A549 (cell line): ENCODE results near the gene TNS3. TPM values are rescaled to one million over a fixed set of nuclear protein-coding genes. Genes with fewer than 3 reads are reported as not detected.
A peak's percentile ranks its signal among the peaks of the same experiment; 100 is the strongest.

ENCODE experiments used
- BHLHE40 ChIP-seq: IDR thresholded peaks from 2 replicates; pipeline ENCODE4 v1.6.1; 2012; ENCODE audit warnings: low read depth, low read length, inconsistent platforms
- CBX8 ChIP-seq: fragments of 200-600 bp; sonication (generic); IDR thresholded peaks from 2 replicates; pipeline ENCODE4 v1.6.1; 2016
- CEBPB ChIP-seq, 2 experiments: fragments of >200 bp in 1 of 2; sonication (Bioruptor Twin) in 1 of 2; formaldehyde crosslinking in 1 of 2; IDR thresholded peaks; 2 replicates each; pipeline ENCODE4 v1.6.1; 2012 to 2016
- CHD2 ChIP-seq: fragments of 150-350 bp; IDR thresholded peaks from 2 replicates; pipeline ENCODE4 v1.6.1; 2014; ENCODE audit warnings: low read length; ENCODE audit not compliant: partially characterized antibody
- CHD4 ChIP-seq: fragments of 200-600 bp; sonication (generic); IDR thresholded peaks from 2 replicates; pipeline ENCODE4 v1.6.1; 2016; ENCODE audit warnings: antibody characterized with exemption, mild to moderate bottlenecking, borderline replicate concordance
- EHMT2 ChIP-seq: fragments of 200-600 bp; sonication (generic); IDR thresholded peaks from 2 replicates; pipeline ENCODE4 v1.6.1; 2016; ENCODE audit warnings: antibody characterized with exemption, low read depth, mild to moderate bottlenecking, moderate library complexity
- EP300 ChIP-seq, 2 experiments: fragments of >200 bp; sonication (Bioruptor Twin); formaldehyde crosslinking; IDR thresholded peaks; 2 replicates in 1 of 2; 3 replicates in 1 of 2; pipeline ENCODE4 v1.6.1; 2016 to 2017
- ESRRA ChIP-seq: fragments of 150-350 bp; IDR thresholded peaks from 2 replicates; pipeline ENCODE4 v1.6.1; 2014; ENCODE audit warnings: mild to moderate bottlenecking, low read length, borderline replicate concordance
- FOXS1 ChIP-seq: fragments of 250-450 bp; sonication (Bioruptor Pico); IDR thresholded peaks from 2 replicates; pipeline ENCODE4 v1.5.0; 2020; ENCODE audit warnings: mild to moderate bottlenecking, moderate library complexity
- HOXA7 ChIP-seq: fragments of 250-450 bp; sonication (Bioruptor Pico); IDR thresholded peaks from 2 replicates; pipeline ENCODE4 v1.5.0; 2020; ENCODE audit warnings: mild to moderate bottlenecking, moderate library complexity
- HOXB13 ChIP-seq: fragments of 250-450 bp; sonication (Bioruptor Pico); IDR thresholded peaks from 2 replicates; pipeline ENCODE4 v1.5.0; 2020; ENCODE audit warnings: low read depth, mild to moderate bottlenecking, moderate library complexity
- JUN ChIP-seq, 2 experiments: fragments of >200 bp; sonication (Bioruptor Twin); formaldehyde crosslinking; IDR thresholded peaks; 2 replicates in 1 of 2; 3 replicates in 1 of 2; pipeline ENCODE4 v1.6.1; 2016 to 2017
- KDM1A ChIP-seq: fragments of 200-600 bp; sonication (generic); IDR thresholded peaks from 2 replicates; pipeline ENCODE4 v1.6.1; 2016; ENCODE audit warnings: low read depth, mild to moderate bottlenecking
- KDM5A ChIP-seq: fragments of 200-600 bp; sonication (generic); IDR thresholded peaks from 2 replicates; pipeline ENCODE4 v1.6.1; 2016; ENCODE audit warnings: antibody characterized with exemption, mild to moderate bottlenecking
- MAFK ChIP-seq: fragments of 450-650 bp; IDR thresholded peaks from 2 replicates; pipeline ENCODE4 v1.6.1; 2014; ENCODE audit not compliant: partially characterized antibody
- MAZ ChIP-seq: fragments of 150-350 bp; IDR thresholded peaks from 2 replicates; pipeline ENCODE4 v1.6.1; 2014; ENCODE audit warnings: antibody characterized with exemption, low read depth, low read length, borderline replicate concordance
- NPAS2 ChIP-seq: fragments of 250-450 bp; sonication (Bioruptor Pico); IDR thresholded peaks from 2 replicates; pipeline ENCODE4 v1.8.0; 2022; ENCODE audit warnings: mild to moderate bottlenecking, moderate library complexity, borderline replicate concordance
- NR3C1 ChIP-seq: fragments of >200 bp; sonication (Bioruptor Twin); formaldehyde crosslinking; IDR thresholded peaks from 3 replicates; pipeline ENCODE4 v1.6.1; 2017
- POLR2A ChIP-seq: IDR thresholded peaks from 2 replicates; pipeline ENCODE4 v1.6.1; 2012; ENCODE audit warnings: mild to moderate bottlenecking, low read length
- RAD21 ChIP-seq, 2 experiments: fragments of >200 bp in 1 of 2; sonication (Bioruptor Twin) in 1 of 2; formaldehyde crosslinking in 1 of 2; IDR thresholded peaks in 1 of 2; conservative IDR thresholded peaks in 1 of 2; 2 replicates in 1 of 2; 3 replicates in 1 of 2; pipeline ENCODE4 v1.6.1; 2012 to 2018; ENCODE audit warnings: inconsistent platforms in 1 of 2
- RARB ChIP-seq: fragments of 250-450 bp; sonication (Bioruptor Pico); IDR thresholded peaks from 2 replicates; pipeline ENCODE4 v1.8.0; 2021; ENCODE audit warnings: mild to moderate bottlenecking, moderate library complexity
- REST ChIP-seq: fragments of 200-600 bp; sonication (generic); IDR thresholded peaks from 2 replicates; pipeline ENCODE4 v1.6.1; 2016; ENCODE audit warnings: antibody characterized with exemption, mild to moderate bottlenecking, moderate library complexity
- RNF2 ChIP-seq: fragments of 200-600 bp; sonication (generic); IDR thresholded peaks from 2 replicates; pipeline ENCODE4 v1.6.1; 2016; ENCODE audit warnings: low read depth, mild to moderate bottlenecking, antibody characterized with exemption, moderate library complexity, borderline replicate concordance
- SMC3 ChIP-seq: fragments of >200 bp; sonication (Bioruptor Twin); formaldehyde crosslinking; IDR thresholded peaks from 3 replicates; pipeline ENCODE4 v1.6.1; 2018; ENCODE audit warnings: inconsistent platforms
- SREBF2 ChIP-seq: fragments of 450-650 bp; IDR thresholded peaks from 2 replicates; pipeline ENCODE4 v1.6.1; 2014; ENCODE audit warnings: mild to moderate bottlenecking, moderate library complexity
- ZC3H11A ChIP-seq: fragments of 450-650 bp; IDR thresholded peaks from 2 replicates; pipeline ENCODE4 v1.6.1; 2014; ENCODE audit warnings: antibody characterized with exemption, mild to moderate bottlenecking
- ZNF302 ChIP-seq: fragments of 250-450 bp; sonication (Bioruptor Pico); IDR thresholded peaks from 2 replicates; pipeline ENCODE4 v1.9.0; 2021; ENCODE audit warnings: inconsistent platforms, mild to moderate bottlenecking, moderate library complexity
- ZSCAN20 ChIP-seq: fragments of 250-450 bp; sonication (Bioruptor Pico); IDR thresholded peaks from 2 replicates; pipeline ENCODE4 v1.8.0; 2022; ENCODE audit warnings: mild to moderate bottlenecking, moderate library complexity
- polyA plus RNA-seq, 4 experiments: library from polyadenylated mRNA; depleted of rRNA in 3 of 4; stranded (reverse); fragments of >200 nt; fragmentation: RNase III in 1 of 4; extraction: RNeasy Plus Mini Kit Qiagen cat#74134 plus additional on column Dnase treatment in 1 of 4; gene quantifications; 2 replicates in 3 of 4; 3 replicates in 1 of 4; pipeline ENCODE4 v1.2.3, GENCODE V29; 2011 to 2017
- TF ChIP-seq, protein P1 (sequence below): IDR thresholded peaks from 2 replicates; pipeline ENCODE4 v1.6.1; 2012; ENCODE audit warnings: low read depth, borderline replicate concordance
- TF ChIP-seq, protein P2 (sequence below): fragments of >200 bp; sonication (Bioruptor Twin); formaldehyde crosslinking; IDR thresholded peaks from 2 replicates; pipeline ENCODE4 v1.6.1; 2016

Gene TNS3
- polyA plus RNA-seq, 2 of the 4 experiments (the other 2 are of a cell fraction), result 107 to 134 TPM

- TF ChIP-seq MAZ (no peak), ESRRA (peak; percentile 46; the same call in 1 of the 2 replicates), HOXB13 (CRISPR knock-in tag) (peak; percentile 60; the same call in 1 of the 2 replicates), REST (peak; percentile 54; the same call in 1 of the 2 replicates), POLR2A (no peak), CHD2 (no peak), CHD4 (no peak), RARB (peak; percentile 41; the same call in 1 of the 2 replicates), RNF2 (no peak), MAFK (no peak), ZNF302 (CRISPR knock-in tag) (peak; percentile 80; the same call in 1 of the 2 replicates), BHLHE40 (no peak), CBX8 (no peak), FOXS1 (CRISPR knock-in tag) (peak; percentile 53; the same call in 1 of the 2 replicates), NPAS2 (CRISPR knock-in tag) (no peak), SMC3 (no peak; the same call in 1 of the 3 replicates), KDM5A (no peak), EHMT2 (no peak), CEBPB (IDR thresholded peaks at IDR 0.05) (0 out of 4 replicates have a peak, but pooled peaks of 1 of the 2 experiments have one; percentile 4), NR3C1 (no peak), HOXA7 (CRISPR knock-in tag) (peak; percentile 93), RAD21 (conservative IDR thresholded peaks at IDR 0.05 in 1 of 2, IDR thresholded peaks at IDR 0.05 in 1 of 2) (peak in 1 of 2 experiments; percentile 40; a peak in 2 of 5 replicates), ZC3H11A (no peak), SREBF2 (no peak), EP300 (IDR thresholded peaks at IDR 0.05) (peak; percentile 81 to 82; a peak in 4 of 5 replicates), JUN (IDR thresholded peaks at IDR 0.05) (peak in 1 of 2 experiments; percentile 86; a peak in 4 of 5 replicates), ZSCAN20 (CRISPR knock-in tag) (no peak), KDM1A (no peak)
- TF ChIP-seq, protein P1, sequence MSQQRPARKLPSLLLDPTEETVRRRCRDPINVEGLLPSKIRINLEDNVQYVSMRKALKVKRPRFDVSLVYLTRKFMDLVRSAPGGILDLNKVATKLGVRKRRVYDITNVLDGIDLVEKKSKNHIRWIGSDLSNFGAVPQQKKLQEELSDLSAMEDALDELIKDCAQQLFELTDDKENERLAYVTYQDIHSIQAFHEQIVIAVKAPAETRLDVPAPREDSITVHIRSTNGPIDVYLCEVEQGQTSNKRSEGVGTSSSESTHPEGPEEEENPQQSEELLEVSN, result peak; percentile 60; the same call in 1 of the 2 replicates
- TF ChIP-seq, protein P2, sequence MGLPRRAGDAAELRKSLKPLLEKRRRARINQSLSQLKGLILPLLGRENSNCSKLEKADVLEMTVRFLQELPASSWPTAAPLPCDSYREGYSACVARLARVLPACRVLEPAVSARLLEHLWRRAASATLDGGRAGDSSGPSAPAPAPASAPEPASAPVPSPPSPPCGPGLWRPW, result no peak
These were observed 5.7 kb downstream of the TNS3 start (continued) for GRCh38 chr7:47576031-47576865.
